Erythroblast (primary cell): ENCODE results near the gene SZRD1.

Experiments
- GATA1 ChIP-seq: IDR thresholded peaks from 2 replicates; pipeline ENCODE4 v1.6.1; 2011; ENCODE audit warnings: low read depth, mild to moderate bottlenecking, control low read depth, low read length, moderate library complexity
- POLR2A ChIP-seq: IDR thresholded peaks from 2 replicates; pipeline ENCODE4 v1.6.1; 2011; ENCODE audit warnings: mild to moderate bottlenecking, low read length

DNA sequence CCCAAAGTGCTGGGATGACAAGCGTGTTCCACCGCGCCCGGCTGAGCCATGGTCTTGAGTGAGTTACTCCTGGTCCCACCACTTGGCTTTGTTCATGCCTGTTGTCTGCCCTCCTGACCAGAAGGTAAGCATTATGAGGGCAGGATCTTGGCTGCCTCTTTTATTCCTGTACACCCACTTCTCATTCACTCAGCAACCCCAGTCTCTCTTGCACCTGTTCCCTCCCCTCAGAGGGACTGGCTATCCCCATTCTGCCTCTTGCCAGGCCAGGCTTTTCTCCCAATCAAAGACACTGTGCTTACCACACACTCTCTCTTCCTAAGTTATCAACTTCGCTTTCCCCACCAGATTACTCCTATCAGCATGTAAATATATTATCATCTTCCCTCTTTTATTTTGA, 43.8 kb downstream of the SZRD1 start:
- TF ChIP-seq POLR2A, result no peak
- no peak for TF ChIP-seq GATA1
